GM12873 (cell line): Measurements from ENCODE around the gene TRPM3.
A peak's percentile ranks its signal among the peaks of the same experiment; 100 is the strongest.

Experiments used
- TF ChIP-seq, protein P1 (sequence below): IDR thresholded peaks from 2 replicates; pipeline ENCODE4 v1.5.1; 2012; ENCODE audit warnings: low read depth, mild to moderate bottlenecking, moderate library complexity, low read length, control low read depth; ENCODE audit not compliant: insufficient read depth; ENCODE audit errors: missing control alignments

The TRPM3 gene

DNA sequence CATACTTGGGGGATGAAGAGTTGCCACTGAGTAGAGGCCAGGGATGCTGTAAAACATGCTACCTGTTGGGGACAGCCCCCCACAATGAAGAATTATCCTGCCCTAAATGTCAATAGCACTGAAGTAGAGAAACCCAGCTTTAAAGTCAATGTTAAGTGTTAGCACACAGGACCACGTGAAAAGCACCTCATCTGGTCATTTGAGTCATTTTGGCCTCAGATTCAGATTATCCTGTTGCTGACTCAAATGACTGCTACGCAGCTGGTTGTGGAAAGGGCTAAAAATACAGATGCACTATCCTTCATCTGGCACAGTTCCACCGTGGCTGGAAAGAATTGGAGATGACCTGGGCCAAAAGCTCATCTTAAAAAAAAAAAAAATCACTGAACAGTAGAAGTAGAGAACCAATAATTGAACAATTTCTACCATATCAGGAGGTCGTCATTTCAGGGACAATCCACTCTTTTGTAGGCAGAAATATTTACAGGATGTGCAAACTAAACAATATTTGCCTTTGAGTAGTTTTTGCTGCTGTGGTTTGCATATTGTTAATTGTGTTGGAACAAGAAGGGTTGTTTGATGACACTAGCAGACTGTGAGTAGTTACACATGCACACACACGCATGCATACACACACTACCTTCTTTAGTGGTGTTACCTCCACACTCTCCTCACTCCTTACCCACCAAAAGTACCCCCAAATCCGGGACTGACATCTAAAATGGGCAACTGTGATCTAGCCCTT is 511.7 kb downstream of the TRPM3 start:
- TF ChIP-seq, protein P1, sequence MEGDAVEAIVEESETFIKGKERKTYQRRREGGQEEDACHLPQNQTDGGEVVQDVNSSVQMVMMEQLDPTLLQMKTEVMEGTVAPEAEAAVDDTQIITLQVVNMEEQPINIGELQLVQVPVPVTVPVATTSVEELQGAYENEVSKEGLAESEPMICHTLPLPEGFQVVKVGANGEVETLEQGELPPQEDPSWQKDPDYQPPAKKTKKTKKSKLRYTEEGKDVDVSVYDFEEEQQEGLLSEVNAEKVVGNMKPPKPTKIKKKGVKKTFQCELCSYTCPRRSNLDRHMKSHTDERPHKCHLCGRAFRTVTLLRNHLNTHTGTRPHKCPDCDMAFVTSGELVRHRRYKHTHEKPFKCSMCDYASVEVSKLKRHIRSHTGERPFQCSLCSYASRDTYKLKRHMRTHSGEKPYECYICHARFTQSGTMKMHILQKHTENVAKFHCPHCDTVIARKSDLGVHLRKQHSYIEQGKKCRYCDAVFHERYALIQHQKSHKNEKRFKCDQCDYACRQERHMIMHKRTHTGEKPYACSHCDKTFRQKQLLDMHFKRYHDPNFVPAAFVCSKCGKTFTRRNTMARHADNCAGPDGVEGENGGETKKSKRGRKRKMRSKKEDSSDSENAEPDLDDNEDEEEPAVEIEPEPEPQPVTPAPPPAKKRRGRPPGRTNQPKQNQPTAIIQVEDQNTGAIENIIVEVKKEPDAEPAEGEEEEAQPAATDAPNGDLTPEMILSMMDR = no peak

DNA sequence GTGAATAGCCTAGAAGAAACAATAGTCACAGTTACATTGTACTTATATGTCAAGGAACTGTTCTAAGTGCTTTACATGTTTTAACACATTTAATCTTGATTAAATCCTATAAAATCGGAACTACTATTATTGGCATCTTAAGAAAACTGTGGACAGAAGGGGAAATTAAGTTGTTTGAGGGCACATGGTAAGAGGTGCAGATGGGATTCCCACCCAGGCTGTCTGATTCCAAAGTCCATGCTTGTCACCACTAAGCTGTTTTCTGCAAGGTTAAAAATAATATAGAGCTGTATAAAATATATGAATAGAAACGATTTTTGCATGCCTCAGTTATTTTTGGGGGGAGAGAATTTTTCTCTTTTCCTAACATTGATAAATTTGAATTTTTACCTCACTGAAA is 512.4 kb downstream of the TRPM3 start:
- TF ChIP-seq, protein P1 = no peak

DNA sequence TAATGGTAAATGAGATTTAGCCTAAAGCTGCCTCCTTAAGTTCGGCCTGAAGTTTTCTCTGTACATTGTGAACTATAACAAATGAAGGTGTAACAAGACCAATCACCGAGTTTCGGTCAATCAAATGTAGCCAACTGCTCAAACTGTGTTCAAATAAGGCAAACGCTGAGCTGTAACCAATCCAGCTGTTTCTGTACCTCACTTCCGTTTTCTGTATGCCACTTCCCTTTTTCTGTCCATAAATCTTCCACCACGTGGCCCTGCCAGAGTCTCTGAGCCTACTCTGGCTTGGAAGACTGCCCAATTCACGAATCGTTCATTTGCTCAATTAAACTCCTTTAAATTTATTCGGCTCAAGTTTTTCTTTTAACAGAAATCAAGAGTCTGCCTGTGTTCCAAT is 513.5 kb downstream of the TRPM3 start:
- TF ChIP-seq, protein P1 = no peak

DNA sequence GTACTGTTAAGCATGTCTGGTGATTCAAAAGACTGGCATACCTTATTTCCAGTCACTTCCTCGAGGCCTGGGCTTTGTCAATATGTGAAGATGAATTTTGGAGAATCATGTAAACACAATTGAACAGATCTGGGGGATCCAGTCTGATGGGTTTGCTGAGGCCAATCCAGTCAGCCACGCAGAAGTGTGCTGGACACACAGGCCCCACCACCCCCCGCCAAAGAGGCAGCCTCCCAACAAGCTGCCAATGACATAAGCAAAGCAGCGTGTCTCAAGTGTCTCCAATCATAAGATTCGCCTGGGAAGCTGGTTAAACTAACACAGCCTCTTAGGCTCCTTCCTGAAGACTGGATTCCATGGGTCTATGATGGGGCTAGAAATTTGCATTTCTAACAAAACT is 514.1 kb downstream of the TRPM3 start:
- TF ChIP-seq, protein P1 = no peak

- TF ChIP-seq, protein P1 = no peak
Measured at GRCh38 chr9:70603020-70603411, 518.4 kb downstream of the TRPM3 start.

GRCh38 chr9:70602321-70603019 is 519.0 kb downstream of the TRPM3 start:
- TF ChIP-seq, protein P1 = peak; percentile 80
